Activated naive CD8-positive, alpha-beta T cell treated with anti-CD3 and anti-CD28 coated beads for 36 hours (primary cell): ENCODE data around the gene PDE4B. TPM values are rescaled to one million over a fixed set of nuclear protein-coding genes. Genes with fewer than 3 reads are reported as not detected.

ENCODE experiments used
- DNase-seq: peaks from one replicate; pipeline ENCODE4 v3.0.0; 2021
- H3K27ac Mint-ChIP-seq: one replicate; pipeline ENCODE4 v1.8.0; 2022; ENCODE audit warnings: mild to moderate bottlenecking, moderate library complexity, mixed read lengths
- H3K27me3 Mint-ChIP-seq: one replicate; pipeline ENCODE4 v1.8.0; 2022; ENCODE audit warnings: mild to moderate bottlenecking, mixed read lengths
- H3K36me3 Mint-ChIP-seq: one replicate; pipeline ENCODE4 v1.8.0; 2021; ENCODE audit warnings: mild to moderate bottlenecking, mixed read lengths
- H3K4me1 Mint-ChIP-seq: one replicate; pipeline ENCODE4 v1.8.0; 2021; ENCODE audit warnings: mixed read lengths
- H3K4me3 Mint-ChIP-seq: one replicate; pipeline ENCODE4 v1.8.0; 2022; ENCODE audit warnings: mild to moderate bottlenecking, moderate library complexity, mixed read lengths
- H3K9me3 Mint-ChIP-seq: one replicate; pipeline ENCODE4 v1.8.0; 2022; ENCODE audit warnings: mixed read lengths
- total RNA-seq, 2 experiments: library from RNA; stranded (reverse); gene quantifications; one replicate each; pipeline ENCODE4 v1.2.3, GENCODE V29; 2021

The PDE4B gene
- total RNA-seq, 2 experiments from 2014 or later, result 22.3 to 24.6 TPM

DNA sequence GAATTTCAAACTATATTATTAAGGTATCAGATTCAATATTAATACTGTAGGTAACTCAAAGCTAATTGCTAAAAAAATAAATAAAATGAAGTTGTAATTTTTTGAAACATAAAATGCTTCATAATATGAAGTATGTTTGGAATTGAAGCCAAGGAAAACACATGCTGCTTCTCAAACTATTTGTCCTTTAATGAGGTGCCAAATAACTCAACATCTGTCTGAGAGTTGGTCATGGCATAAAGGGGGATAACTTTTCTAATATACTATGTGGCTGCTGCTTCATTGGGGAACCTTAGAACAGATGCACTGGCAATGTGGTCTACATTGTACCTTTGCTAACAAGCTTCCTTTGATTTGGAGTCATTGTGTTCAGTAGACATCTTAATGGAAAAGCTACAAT lies 96.7 kb downstream of the PDE4B start:
- Mint-ChIP-seq H3K4me3 (no peak overlapping the region), H3K9me3 (no peaks in the 10 kb centered on the region), H3K4me1 (no peaks in the 10 kb centered on the region), H3K27me3 (peaks cover 19% of the 10 kb centered on the region), H3K36me3 (no peaks in the 10 kb centered on the region), H3K27ac (no peak overlapping the region)
- no peak for DNase-seq

DNA sequence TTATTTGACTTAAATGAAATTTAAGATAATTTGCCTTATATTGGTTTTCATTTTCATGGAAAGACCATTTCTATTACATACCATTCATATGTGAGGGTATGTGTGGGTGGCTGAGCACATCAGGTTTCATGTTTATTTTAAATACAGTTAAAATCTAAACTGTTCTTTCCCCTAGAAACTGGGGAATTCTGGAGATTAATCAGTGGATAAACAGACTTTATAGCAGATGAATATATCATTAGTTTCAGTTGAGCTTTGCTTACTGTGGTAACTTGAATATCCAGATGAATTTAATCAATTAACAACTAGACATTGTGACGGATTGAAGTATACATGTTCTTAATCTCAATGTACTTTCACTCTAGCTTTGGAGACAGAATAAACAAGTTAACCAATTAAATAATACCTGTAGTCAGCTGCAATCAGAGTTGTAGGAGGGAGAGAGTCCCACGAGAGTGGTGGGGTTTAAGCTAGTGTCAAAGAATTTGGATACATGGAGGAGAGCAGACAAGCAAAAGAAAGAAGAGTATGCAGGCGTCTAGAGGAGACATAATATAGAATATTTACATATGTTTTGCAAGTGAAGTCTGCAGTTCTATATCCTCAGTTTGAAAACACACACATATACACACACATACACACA lies 97.6 kb downstream of the PDE4B start:
- Mint-ChIP-seq H3K27me3 (peaks cover 19% of the 10 kb centered on the region), H3K9me3 (no peaks in the 10 kb centered on the region), H3K4me1 (no peaks in the 10 kb centered on the region), H3K27ac (no peak overlapping the region), H3K4me3 (no peak overlapping the region), H3K36me3 (no peaks in the 10 kb centered on the region)
- DNase-seq, result no peak

DNA sequence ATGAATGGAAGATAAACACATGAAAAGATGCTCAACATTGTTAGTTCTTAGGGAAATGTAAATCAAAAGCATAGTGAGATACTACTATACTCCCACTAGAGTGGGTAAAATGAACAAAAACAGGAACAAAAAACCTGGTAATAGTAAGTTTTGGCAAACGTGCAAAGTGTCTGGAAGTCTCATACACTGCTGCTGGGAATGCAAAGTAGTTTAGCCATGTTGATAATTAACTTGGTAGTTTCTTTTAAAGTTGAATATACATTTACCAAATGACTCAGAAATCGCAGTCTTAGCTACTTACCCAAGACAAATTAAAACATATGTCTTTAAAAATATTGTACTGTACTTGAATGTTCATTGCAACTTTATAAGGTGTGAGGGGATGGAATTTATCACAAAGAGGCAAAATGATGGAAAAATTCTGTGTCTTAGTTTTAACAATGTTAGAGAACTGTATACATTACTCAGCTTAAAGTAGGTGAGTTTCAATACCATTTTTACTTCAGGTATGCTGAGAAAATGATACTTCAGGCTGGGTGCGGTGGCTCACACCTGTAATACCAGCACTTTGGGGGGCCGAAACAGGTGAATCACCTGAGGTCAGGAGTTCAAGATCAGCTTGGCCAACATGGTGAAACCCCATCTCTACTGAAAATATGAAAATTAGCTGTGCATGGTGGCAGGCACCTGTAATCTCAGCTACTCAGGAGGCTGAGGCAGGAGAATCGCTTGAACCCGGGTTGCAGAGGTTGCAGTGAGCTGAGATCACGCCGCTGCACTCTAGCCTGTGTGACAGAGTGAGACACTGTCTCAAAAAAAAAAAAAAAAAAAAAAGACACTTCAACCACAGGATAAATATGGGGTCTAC lies 102.3 kb downstream of the PDE4B start:
- H3K27me3 Mint-ChIP-seq, result peaks cover 27% of the 10 kb centered on the region
- no peaks in the 10 kb centered on the region for H3K36me3 Mint-ChIP-seq
- H3K4me1 Mint-ChIP-seq, result no peaks in the 10 kb centered on the region
- DNase-seq, result no peak
- H3K9me3 Mint-ChIP-seq, result peaks cover 10% of the 10 kb centered on the region
- no peak overlapping the region for H3K27ac Mint-ChIP-seq
- no peak overlapping the region for H3K4me3 Mint-ChIP-seq

DNA sequence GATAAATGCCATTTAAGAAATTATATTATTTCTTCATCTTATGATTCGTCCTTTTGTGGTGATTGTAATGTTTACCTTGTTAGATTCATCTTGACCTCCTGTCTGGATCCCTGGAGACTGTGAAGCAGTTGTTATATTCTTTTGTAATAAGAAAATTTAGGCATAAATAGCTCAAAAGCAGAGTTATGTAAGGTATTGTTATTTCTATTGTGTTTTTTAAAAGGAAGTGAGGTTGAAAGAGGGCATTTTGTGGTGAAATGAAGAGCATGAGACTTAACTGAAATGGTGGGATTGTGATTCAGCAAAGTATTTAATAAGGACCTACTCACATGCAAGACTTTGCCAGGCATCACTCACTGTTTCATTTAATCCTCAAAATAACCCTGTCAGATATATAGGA lies 104.0 kb downstream of the PDE4B start:
- peaks cover 10% of the 10 kb centered on the region for H3K9me3 Mint-ChIP-seq
- DNase-seq, result no peak
- H3K4me1 Mint-ChIP-seq, result no peaks in the 10 kb centered on the region
- H3K27me3 Mint-ChIP-seq, result peaks cover 35% of the 10 kb centered on the region
- H3K27ac Mint-ChIP-seq, result no peak overlapping the region
- H3K4me3 Mint-ChIP-seq, result no peak overlapping the region
- H3K36me3 Mint-ChIP-seq, result no peaks in the 10 kb centered on the region

DNA sequence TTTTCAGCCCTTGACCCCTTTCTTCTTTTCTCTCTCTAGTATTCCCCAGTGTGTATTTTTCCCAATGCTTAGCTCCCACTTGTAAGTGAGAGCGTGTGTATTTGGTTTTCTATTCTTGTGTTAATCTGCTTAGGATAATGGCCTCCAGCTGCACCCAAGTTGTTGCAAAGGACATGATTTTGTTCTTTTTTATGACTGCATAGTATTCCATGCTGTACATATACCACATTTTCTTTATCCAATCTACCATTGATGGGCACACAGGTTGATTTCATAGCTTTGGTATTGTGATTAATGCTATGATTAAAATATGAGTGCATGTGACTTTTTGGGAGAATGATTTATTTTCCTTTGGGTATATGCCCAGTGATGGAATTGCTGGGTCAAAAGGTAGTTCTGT lies 104.8 kb downstream of the PDE4B start:
- DNase-seq, result no peak
- H3K4me1 Mint-ChIP-seq, result no peaks in the 10 kb centered on the region
- no peaks in the 10 kb centered on the region for H3K36me3 Mint-ChIP-seq
- peaks cover 41% of the 10 kb centered on the region for H3K27me3 Mint-ChIP-seq
- no peak overlapping the region for H3K4me3 Mint-ChIP-seq
- H3K27ac Mint-ChIP-seq, result no peak overlapping the region
- H3K9me3 Mint-ChIP-seq, result peaks cover 10% of the 10 kb centered on the region

DNA sequence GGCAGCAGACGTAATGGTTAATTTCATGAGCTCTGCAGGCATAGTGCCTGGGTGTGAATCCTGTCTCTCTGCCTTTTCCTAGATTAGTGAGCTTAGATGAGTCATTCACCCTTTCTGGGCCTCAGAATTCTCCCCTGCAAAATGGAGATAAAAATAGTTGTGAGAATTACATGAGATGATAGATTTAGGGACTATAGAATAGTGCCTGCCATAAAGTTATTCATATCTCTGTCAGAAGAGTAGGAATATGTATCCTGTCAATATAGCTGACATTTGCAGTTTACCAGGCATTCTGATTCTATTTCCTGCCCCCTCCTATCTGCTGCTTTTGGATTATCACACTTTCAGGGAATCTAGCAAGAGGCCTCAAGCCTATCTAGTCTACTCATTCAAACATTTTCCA lies 112.0 kb downstream of the PDE4B start:
- peaks cover 41% of the 10 kb centered on the region for H3K27me3 Mint-ChIP-seq
- DNase-seq, result no peak
- H3K4me3 Mint-ChIP-seq, result no peak overlapping the region
- H3K27ac Mint-ChIP-seq, result no peak overlapping the region
- H3K36me3 Mint-ChIP-seq, result no peaks in the 10 kb centered on the region
- no peaks in the 10 kb centered on the region for H3K4me1 Mint-ChIP-seq
- H3K9me3 Mint-ChIP-seq, result no peaks in the 10 kb centered on the region

DNA sequence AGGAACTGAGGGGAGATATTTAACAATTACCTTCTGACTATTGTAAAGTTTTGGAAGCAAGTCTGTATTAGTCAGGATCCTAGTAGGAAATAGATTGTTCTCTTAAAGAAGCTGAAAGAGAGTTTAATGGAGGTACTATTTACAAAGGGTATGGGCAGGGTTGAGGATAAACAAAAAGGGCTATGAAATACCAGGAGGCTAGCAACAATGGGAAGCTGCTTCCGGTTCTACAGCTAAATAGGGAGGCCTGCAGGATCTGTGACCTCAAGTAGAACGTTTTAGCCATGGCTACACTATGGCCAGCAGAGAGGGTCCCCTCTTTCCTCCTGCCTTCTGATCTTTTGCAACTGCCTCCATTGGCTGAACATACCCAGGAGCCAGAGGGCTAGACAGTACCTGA lies 117.7 kb downstream of the PDE4B start:
- Mint-ChIP-seq H3K4me3 (no peak overlapping the region), H3K27me3 (peaks cover 29% of the 10 kb centered on the region), H3K4me1 (no peaks in the 10 kb centered on the region), H3K36me3 (no peaks in the 10 kb centered on the region), H3K9me3 (no peaks in the 10 kb centered on the region), H3K27ac (no peak overlapping the region)
- DNase-seq, result no peak

DNA sequence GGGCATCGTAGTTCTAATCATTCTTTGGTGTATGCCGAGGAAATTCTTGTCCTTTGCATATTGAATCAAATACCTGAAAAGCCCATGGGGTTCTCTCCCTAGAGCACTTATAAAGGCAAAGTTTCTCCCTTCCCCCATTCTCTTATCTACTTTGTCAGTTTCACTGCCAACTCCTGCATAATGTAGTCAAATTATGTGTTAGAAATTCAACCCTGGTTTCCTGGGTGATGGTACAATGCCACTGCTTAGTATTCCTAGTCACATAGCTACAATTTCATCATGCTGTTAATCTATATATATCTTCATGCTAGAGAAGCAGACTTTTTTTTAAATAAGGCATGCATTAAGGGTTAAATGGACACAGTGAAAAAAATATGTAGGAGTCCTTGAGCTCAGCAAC lies 119.0 kb downstream of the PDE4B start:
- Mint-ChIP-seq H3K27me3 (peaks cover 29% of the 10 kb centered on the region), H3K4me1 (no peaks in the 10 kb centered on the region), H3K36me3 (no peaks in the 10 kb centered on the region), H3K4me3 (no peak overlapping the region), H3K9me3 (no peaks in the 10 kb centered on the region), H3K27ac (no peak overlapping the region)
- DNase-seq, result no peak

DNA sequence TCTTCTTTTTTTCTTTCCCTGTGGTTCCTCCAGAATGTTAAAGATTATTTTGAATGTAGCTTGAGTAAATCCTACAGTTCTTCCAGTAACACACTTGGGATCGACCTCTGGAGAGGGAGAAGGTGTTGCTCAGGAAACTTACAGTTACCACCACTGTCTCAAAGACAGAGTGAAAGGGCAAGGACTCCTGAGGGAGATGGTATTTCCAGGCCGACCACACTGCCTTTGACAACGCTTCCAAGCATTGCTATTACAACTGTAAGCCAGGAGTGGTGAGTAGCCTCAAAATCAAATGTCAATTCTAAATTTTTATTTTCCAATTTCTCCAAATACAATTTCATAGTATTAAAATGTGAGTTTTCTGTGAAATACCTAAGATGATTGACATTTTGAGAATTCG lies 125.9 kb downstream of the PDE4B start:
- H3K4me3 Mint-ChIP-seq, result no peak overlapping the region
- H3K36me3 Mint-ChIP-seq, result no peaks in the 10 kb centered on the region
- no peaks in the 10 kb centered on the region for H3K9me3 Mint-ChIP-seq

DNA sequence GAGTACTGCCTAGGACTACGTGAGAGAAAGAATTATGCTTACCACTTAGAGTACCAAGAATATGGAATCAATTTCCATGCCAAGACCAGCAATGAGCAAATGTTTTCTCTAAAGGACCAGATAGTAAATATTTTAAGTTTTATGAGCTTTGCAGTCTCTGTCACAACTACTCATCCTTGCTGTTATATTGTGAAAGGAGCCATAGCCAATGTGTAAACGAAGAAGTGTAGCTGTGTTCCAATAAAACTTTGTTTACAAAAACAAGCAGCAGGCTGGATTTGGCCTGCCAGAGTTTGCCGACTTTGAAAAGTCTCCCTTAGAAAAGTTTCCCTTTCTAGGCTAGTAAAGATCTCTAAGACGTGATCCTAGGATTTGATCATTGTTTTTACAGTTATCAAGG lies 128.8 kb downstream of the PDE4B start:
- H3K9me3 Mint-ChIP-seq, result no peaks in the 10 kb centered on the region
- no peak overlapping the region for H3K4me3 Mint-ChIP-seq
- H3K4me1 Mint-ChIP-seq, result no peaks in the 10 kb centered on the region
- no peaks in the 10 kb centered on the region for H3K36me3 Mint-ChIP-seq
- DNase-seq, result no peak
- no peak overlapping the region for H3K27ac Mint-ChIP-seq
- no peaks in the 10 kb centered on the region for H3K27me3 Mint-ChIP-seq

More for the DNA sequence above, 125.9 kb downstream of the PDE4B start:
- H3K27ac Mint-ChIP-seq, result no peak overlapping the region
- no peaks in the 10 kb centered on the region for H3K4me1 Mint-ChIP-seq
- H3K27me3 Mint-ChIP-seq, result peaks cover under 1% of the 10 kb centered on the region
- no peak for DNase-seq

DNA sequence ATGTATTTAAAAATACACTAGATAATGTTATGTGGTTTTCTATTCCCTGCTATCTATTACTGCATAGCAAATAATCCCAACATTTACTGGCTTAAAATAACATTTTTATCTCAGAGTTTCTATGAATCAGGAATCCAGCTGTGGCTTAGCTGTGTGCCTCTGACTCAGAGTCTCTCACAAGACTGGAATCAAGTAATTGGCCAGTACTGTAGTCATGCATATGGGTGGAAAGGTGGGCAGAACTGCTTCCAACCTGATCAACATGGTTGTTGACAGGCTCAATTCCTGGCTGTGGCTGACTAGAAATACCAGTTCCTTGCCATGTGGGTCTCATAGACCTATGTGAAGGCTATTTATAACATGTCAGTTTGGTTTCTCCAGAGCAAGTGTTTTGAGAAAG lies 131.8 kb downstream of the PDE4B start:
- Mint-ChIP-seq H3K4me3 (no peak overlapping the region), H3K27me3 (no peaks in the 10 kb centered on the region), H3K27ac (no peak overlapping the region), H3K9me3 (no peaks in the 10 kb centered on the region), H3K4me1 (no peaks in the 10 kb centered on the region), H3K36me3 (no peaks in the 10 kb centered on the region)
- DNase-seq, result no peak

DNA sequence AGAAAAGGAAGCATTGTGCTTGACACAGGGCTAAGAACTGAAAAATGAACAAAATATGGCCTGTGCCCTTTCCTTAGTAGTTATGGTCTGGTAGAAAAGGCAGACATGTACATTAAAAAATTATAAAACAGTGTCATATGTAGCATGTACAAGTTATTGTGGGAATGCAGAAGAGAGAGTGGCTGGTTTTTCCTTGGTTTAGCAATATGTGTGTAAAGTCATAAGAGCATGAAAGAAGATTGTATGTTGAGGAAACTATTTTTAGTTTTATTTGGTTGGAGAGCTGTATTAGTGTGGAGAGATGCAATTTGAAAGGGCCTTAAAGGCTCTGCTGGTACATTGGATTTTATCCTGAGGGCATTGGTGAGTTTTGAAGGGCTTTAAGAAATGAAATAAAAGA lies 145.8 kb downstream of the PDE4B start:
- Mint-ChIP-seq H3K4me3 (no peak overlapping the region), H3K36me3 (no peaks in the 10 kb centered on the region), H3K9me3 (no peaks in the 10 kb centered on the region), H3K27ac (no peak overlapping the region), H3K4me1 (no peaks in the 10 kb centered on the region), H3K27me3 (peaks cover 8% of the 10 kb centered on the region)
- DNase-seq, result no peak

DNA sequence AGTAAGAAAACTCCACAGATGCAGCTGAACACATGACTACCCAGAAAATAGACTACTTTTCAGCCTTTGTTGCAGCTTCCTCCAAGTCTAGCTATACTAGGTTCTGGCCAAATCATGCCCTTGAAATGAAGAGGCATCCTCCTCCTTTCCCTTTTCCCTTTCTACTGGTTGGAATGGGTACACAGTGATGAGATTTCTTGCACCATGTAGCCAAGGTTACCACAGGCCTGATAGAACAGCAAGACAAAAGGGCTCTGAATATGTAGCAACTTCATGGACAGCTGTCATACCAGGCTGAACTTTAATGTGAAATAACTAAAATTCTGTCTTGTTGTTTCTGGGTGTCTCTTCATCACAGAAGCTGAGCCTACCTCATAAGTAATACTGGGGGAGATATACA lies 146.5 kb downstream of the PDE4B start:
- H3K4me1 Mint-ChIP-seq, result no peaks in the 10 kb centered on the region
- no peak for DNase-seq
- H3K9me3 Mint-ChIP-seq, result no peaks in the 10 kb centered on the region
- no peaks in the 10 kb centered on the region for H3K36me3 Mint-ChIP-seq
- H3K4me3 Mint-ChIP-seq, result no peak overlapping the region
- no peak overlapping the region for H3K27ac Mint-ChIP-seq
- H3K27me3 Mint-ChIP-seq, result peaks cover 13% of the 10 kb centered on the region

DNA sequence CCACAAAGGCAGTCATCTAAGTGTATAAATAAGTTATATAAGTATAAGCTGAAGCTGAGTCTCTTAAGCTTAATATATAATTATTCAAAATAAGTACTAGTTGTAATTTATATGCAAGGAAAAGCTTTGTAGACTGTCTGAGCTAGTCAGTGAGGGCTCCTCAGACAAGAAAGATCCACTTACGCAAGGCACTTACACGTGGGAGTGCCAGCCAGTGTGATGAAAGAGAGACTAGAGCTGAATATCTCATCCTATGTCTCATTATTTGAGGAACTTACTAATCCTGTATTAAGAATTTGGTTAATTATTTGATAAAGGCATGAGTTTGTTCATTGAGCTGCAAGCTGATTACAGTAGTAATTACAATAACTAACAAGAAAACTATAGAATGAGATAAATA lies 146.9 kb downstream of the PDE4B start:
- Mint-ChIP-seq H3K4me3 (no peak overlapping the region), H3K27me3 (peaks cover 14% of the 10 kb centered on the region), H3K27ac (no peak overlapping the region), H3K36me3 (no peaks in the 10 kb centered on the region), H3K9me3 (no peaks in the 10 kb centered on the region), H3K4me1 (no peaks in the 10 kb centered on the region)
- no peak for DNase-seq

DNA sequence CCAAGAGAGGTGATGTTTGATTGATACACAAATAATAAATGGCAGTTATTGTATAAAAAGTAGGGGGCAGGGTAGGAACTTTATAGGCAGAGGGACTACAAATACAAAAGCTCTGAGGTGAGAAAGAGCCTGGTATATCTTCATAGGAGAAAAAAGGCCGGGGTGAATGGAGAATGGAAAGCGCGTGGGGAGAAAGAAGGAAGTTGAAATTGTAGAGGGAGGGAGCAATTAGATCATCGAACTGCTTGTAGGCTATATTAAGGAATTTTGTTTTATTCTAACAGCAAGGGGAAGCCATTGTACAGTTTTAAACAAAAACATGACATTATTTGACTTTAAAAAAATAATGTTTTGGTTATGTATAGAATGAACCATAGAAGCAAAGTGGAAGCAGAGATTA lies 147.4 kb downstream of the PDE4B start:
- H3K4me3 Mint-ChIP-seq, result no peak overlapping the region

DNA sequence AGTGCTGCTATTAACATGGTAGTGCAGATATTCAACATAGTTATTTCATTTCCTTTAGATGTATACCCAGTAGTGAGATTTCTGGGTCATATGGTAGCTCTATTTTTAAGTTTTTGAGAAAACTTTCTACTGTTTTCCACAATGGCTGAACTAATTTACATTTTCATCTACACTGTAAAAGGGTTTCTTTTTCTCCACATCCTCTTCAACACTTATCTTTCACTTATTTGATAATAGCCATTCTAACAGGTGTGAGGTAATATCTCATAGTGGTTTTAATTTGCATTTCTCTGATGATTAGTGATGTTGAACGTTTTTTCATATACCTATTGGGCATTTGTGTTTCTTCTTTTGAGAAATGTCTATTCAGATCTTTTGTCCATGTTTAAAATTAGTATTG lies 149.8 kb downstream of the PDE4B start:
- no peak for DNase-seq
- Mint-ChIP-seq H3K27me3 (peaks cover 14% of the 10 kb centered on the region), H3K4me3 (no peak overlapping the region), H3K9me3 (no peaks in the 10 kb centered on the region), H3K36me3 (no peaks in the 10 kb centered on the region), H3K4me1 (no peaks in the 10 kb centered on the region), H3K27ac (no peak overlapping the region)

More for the DNA sequence above, 147.4 kb downstream of the PDE4B start:
- no peaks in the 10 kb centered on the region for H3K9me3 Mint-ChIP-seq
- H3K27me3 Mint-ChIP-seq, result peaks cover 14% of the 10 kb centered on the region
- DNase-seq, result no peak
- H3K27ac Mint-ChIP-seq, result no peak overlapping the region
- no peaks in the 10 kb centered on the region for H3K36me3 Mint-ChIP-seq
- H3K4me1 Mint-ChIP-seq, result no peaks in the 10 kb centered on the region
